HEK293 (cell line): Measurements from ENCODE around the gene MTOR.

ENCODE experiments used
- ZBTB1 ChIP-seq: fragments of 450-650 bp; formaldehyde crosslinking; IDR thresholded peaks from 2 replicates; pipeline ENCODE4 v1.5.1; 2016; ENCODE audit warnings: missing biosample characterization, missing genetic modification characterization
- ZBTB11 ChIP-seq: fragments of 450-650 bp; formaldehyde crosslinking; conservative IDR thresholded peaks from 2 replicates; pipeline ENCODE4 v1.5.1; 2016; ENCODE audit warnings: low read depth, missing biosample characterization, missing genetic modification characterization
- ZNF155 ChIP-seq: fragments of 450-650 bp; formaldehyde crosslinking; IDR thresholded peaks from 2 replicates; pipeline ENCODE4 v1.5.1; 2016; ENCODE audit warnings: missing biosample characterization, missing genetic modification characterization
- ZNF16 ChIP-seq: fragments of 450-650 bp; formaldehyde crosslinking; IDR thresholded peaks from 2 replicates; pipeline ENCODE4 v1.5.1; 2016; ENCODE audit warnings: low read depth, missing biosample characterization, missing genetic modification characterization
- ZNF23 ChIP-seq: fragments of 450-650 bp; formaldehyde crosslinking; IDR thresholded peaks from 2 replicates; pipeline ENCODE4 v1.5.1; 2016; ENCODE audit warnings: missing biosample characterization, missing genetic modification characterization, borderline replicate concordance
- ZNF274 ChIP-seq, 2 experiments: fragments of 200-500 bp in 1 of 2; fragments of 450-650 bp in 1 of 2; sonication (Bioruptor generic) in 1 of 2; formaldehyde crosslinking in 1 of 2; IDR thresholded peaks; 2 replicates each; pipeline versions ENCODE4 v1.5.1 to v1.6.1; 2014 to 2016; ENCODE audit warnings: borderline replicate concordance in 1 of 2, inconsistent platforms in 1 of 2, low read length in 1 of 2, missing biosample characterization in 1 of 2, missing genetic modification characterization in 1 of 2
- ZNF521 ChIP-seq: fragments of 450-650 bp; formaldehyde crosslinking; IDR thresholded peaks from 2 replicates; pipeline ENCODE4 v1.5.1; 2017; ENCODE audit warnings: missing biosample characterization, mild to moderate bottlenecking, missing genetic modification characterization
- ZNF558 ChIP-seq: fragments of 450-650 bp; formaldehyde crosslinking; IDR thresholded peaks from 2 replicates; pipeline ENCODE4 v1.5.1; 2016; ENCODE audit warnings: missing biosample characterization, missing genetic modification characterization
- TF ChIP-seq, protein P1 (sequence below): fragments of 450-650 bp; formaldehyde crosslinking; IDR thresholded peaks from 2 replicates; pipeline ENCODE4 v1.5.1; 2016; ENCODE audit warnings: missing biosample characterization, missing genetic modification characterization

- TF ChIP-seq, protein P1, sequence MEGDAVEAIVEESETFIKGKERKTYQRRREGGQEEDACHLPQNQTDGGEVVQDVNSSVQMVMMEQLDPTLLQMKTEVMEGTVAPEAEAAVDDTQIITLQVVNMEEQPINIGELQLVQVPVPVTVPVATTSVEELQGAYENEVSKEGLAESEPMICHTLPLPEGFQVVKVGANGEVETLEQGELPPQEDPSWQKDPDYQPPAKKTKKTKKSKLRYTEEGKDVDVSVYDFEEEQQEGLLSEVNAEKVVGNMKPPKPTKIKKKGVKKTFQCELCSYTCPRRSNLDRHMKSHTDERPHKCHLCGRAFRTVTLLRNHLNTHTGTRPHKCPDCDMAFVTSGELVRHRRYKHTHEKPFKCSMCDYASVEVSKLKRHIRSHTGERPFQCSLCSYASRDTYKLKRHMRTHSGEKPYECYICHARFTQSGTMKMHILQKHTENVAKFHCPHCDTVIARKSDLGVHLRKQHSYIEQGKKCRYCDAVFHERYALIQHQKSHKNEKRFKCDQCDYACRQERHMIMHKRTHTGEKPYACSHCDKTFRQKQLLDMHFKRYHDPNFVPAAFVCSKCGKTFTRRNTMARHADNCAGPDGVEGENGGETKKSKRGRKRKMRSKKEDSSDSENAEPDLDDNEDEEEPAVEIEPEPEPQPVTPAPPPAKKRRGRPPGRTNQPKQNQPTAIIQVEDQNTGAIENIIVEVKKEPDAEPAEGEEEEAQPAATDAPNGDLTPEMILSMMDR (tag by site-specific recombination): no peak
- TF ChIP-seq ZNF274 (IDR thresholded peaks at IDR 0.05; ENCODE audit: low read length): no peak
- no peak for TF ChIP-seq ZNF274 (tag by site-specific recombination; IDR thresholded peaks at IDR 0.05; ENCODE audit: borderline replicate concordance)
- TF ChIP-seq ZNF521: no peak
- no peak for TF ChIP-seq ZNF155 (tag by site-specific recombination)
- TF ChIP-seq ZNF16: no peak
- TF ChIP-seq ZBTB11 (tag by site-specific recombination): no peak
- no peak for TF ChIP-seq ZNF558 (tag by site-specific recombination)
- TF ChIP-seq ZNF23 (tag by site-specific recombination): no peak
- TF ChIP-seq ZBTB1: no peak
Measured at GRCh38 chr1:11204396-11205190, 57.8 kb downstream of the MTOR start.
